GM12878 (cell line): ENCODE data around the gene UBE2F. TPM values are rescaled to one million over a fixed set of nuclear protein-coding genes. Genes with fewer than 3 reads are reported as not detected.

ENCODE experiments used
- ATAC-seq: fragments of 200-7000 bp; cut with Tn5 transposase; 3 replicates; pipeline ENCODE4 v1.9.1; 2020; ENCODE audit warnings: mild to moderate bottlenecking, moderate library complexity
- BruUV-seq: library from RNA; stranded (reverse); fragments of 400-500 nt; replicated peaks from 2 replicates; lab custom pipeline; 2021; lab: Mats Ljungman, UMichigan
- CTCF ChIA-PET: fragments of 300-600 bp; sonication (Branson Sonifier 250); formaldehyde crosslinking; extraction: SDS; loops from one replicate; lab custom pipeline; 2021; ENCODE audit warnings: inconsistent platforms; lab: Yijun Ruan, JAX
- POLR2A ChIA-PET: fragments of 350-600 bp; formaldehyde crosslinking; extraction: SDS; loops from one replicate; lab custom pipeline; 2021; ENCODE audit warnings: inconsistent platforms; lab: Charles Lee
- RAD21 ChIA-PET: fragments of 300-600 bp; sonication (Branson Sonifier 250); formaldehyde crosslinking; loops from one replicate; lab custom pipeline; 2023; ENCODE audit warnings: antibody characterized with exemption; ENCODE audit not compliant: unreplicated experiment; lab: Charles Lee
- SMC1A ChIA-PET: fragments of 300-600 bp; sonication (Branson Sonifier 250); formaldehyde crosslinking; loops from one replicate; lab custom pipeline; 2023; ENCODE audit not compliant: unreplicated experiment, uncharacterized antibody; lab: Charles Lee
- DNase-seq: peaks from one replicate; pipeline ENCODE4 v3.0.0-alpha.2; 2011; ENCODE audit warnings: low read depth, low spot score
- FAIRE-seq: peaks from 3 replicates; lab custom pipeline; 2011; peaks lifted over from hg19 to GRCh38; lab: Jason Lieb, UNC
- H2AFZ ChIP-seq: 2 replicates; pipeline ENCODE4 v1.6.0; 2011; ENCODE audit warnings: low read depth, low read length, control low read depth; ENCODE audit not compliant: control insufficient read depth
- H3K27ac ChIP-seq: 2 replicates; pipeline ENCODE4 v1.5.1; 2011; ENCODE audit warnings: control low read depth; ENCODE audit not compliant: control insufficient read depth, insufficient read depth
- H3K27me3 ChIP-seq, 2 experiments: replicated peaks in 1 of 2; 2 replicates each; pipeline versions ENCODE4 v1.6.0 to v1.6.1; 2011; ENCODE audit warnings: low read length in 1 of 2; ENCODE audit not compliant: control insufficient read depth in 2 of 2, insufficient read depth in 2 of 2
- H3K36me3 ChIP-seq, 2 experiments: 2 replicates each; pipeline ENCODE4 v1.5.1; 2011; ENCODE audit warnings: low read length in 1 of 2; ENCODE audit not compliant: control insufficient read depth in 2 of 2, insufficient read depth in 2 of 2
- H3K4me1 ChIP-seq: 2 replicates; pipeline ENCODE4 v1.6.1; 2011; ENCODE audit warnings: mild to moderate bottlenecking, low read length, moderate library complexity, mixed read lengths; ENCODE audit not compliant: control insufficient read depth, insufficient read depth
- H3K4me2 ChIP-seq: 2 replicates; pipeline ENCODE4 v1.6.0; 2011; ENCODE audit warnings: control low read depth; ENCODE audit not compliant: control insufficient read depth, insufficient read depth
- H3K4me3 ChIP-seq: fragments of 200-600 bp; sonication (generic); 2 replicates; pipeline ENCODE4 v1.5.1; 2016
- H3K79me2 ChIP-seq: 2 replicates; pipeline ENCODE4 v1.6.0; 2011; ENCODE audit warnings: low read length; ENCODE audit not compliant: control insufficient read depth, insufficient read depth
- H3K9ac ChIP-seq: 2 replicates; pipeline ENCODE4 v1.8.0; 2011; ENCODE audit warnings: low read length, control low read depth, mixed read lengths; ENCODE audit not compliant: control insufficient read depth, insufficient read depth
- H3K9me3 ChIP-seq: replicated peaks from 3 replicates; pipeline ENCODE4 v1.5.1; 2011; ENCODE audit warnings: mild to moderate bottlenecking, low read length; ENCODE audit not compliant: control insufficient read depth, insufficient read depth
- H4K20me1 ChIP-seq: 2 replicates; pipeline ENCODE4 v1.6.0; 2011; ENCODE audit not compliant: control insufficient read depth, insufficient read depth
- ESRRA ChIP-seq: IDR thresholded peaks from 2 replicates; pipeline ENCODE4 v1.6.1; 2012; ENCODE audit warnings: mild to moderate bottlenecking, low read length, improper control_type of control experiment
- GABPA ChIP-seq: IDR thresholded peaks from 2 replicates; pipeline ENCODE4 v1.6.1; 2014; ENCODE audit warnings: antibody characterized with exemption, low read depth, mild to moderate bottlenecking, inconsistent platforms
- IKZF1 ChIP-seq: fragments of 450-650 bp; conservative IDR thresholded peaks from 2 replicates; pipeline ENCODE4 v1.6.1; 2017; ENCODE audit warnings: antibody characterized with exemption, mild to moderate bottlenecking
- IRF5 ChIP-seq: fragments of 450-650 bp; IDR thresholded peaks from 2 replicates; pipeline ENCODE4 v1.6.1; 2017; ENCODE audit warnings: borderline replicate concordance
- JUND ChIP-seq: IDR thresholded peaks from 2 replicates; pipeline ENCODE4 v1.6.1; 2012; ENCODE audit warnings: low read depth, mild to moderate bottlenecking, low read length, improper control_type of control experiment, moderate library complexity
- SPI1 ChIP-seq: IDR thresholded peaks from 2 replicates; pipeline ENCODE4 v1.6.1; 2011; ENCODE audit warnings: low read depth, mild to moderate bottlenecking, low read length, moderate library complexity, borderline replicate concordance; ENCODE audit not compliant: insufficient read depth
- TBL1XR1 ChIP-seq: IDR thresholded peaks from 2 replicates; pipeline ENCODE4 v1.6.1; 2012; ENCODE audit warnings: low read depth, low read length, improper control_type of control experiment
- YY1 ChIP-seq: IDR thresholded peaks from 2 replicates; pipeline ENCODE4 v1.6.1; 2011; ENCODE audit warnings: low read depth, mild to moderate bottlenecking, low read length
- ZNF687 ChIP-seq: fragments of 450-650 bp; IDR thresholded peaks from 2 replicates; pipeline ENCODE4 v1.6.1; 2017; ENCODE audit warnings: mild to moderate bottlenecking, moderate library complexity
- WGBS: methylation state at CpG from one replicate; pipeline ENCODE4 v1.1.6; 2016; ENCODE audit warnings: low lambda C conversion rate; ENCODE audit not compliant: insufficient replicate concordance, insufficient coverage; ENCODE audit errors: missing lambda C conversion rate; 5-methylcytosine and 5-hydroxymethylcytosine counted together
- in situ Hi-C: fragments of 300-500 bp; cut with MboI; formaldehyde crosslinking; loops from 9 replicates; pipeline ENCODE4 v1.14.3; 2018; ENCODE audit warnings: mixed read lengths
- intact Hi-C: fragments of 100-400 bp; cut with micrococcal nuclease; formaldehyde crosslinking; loops from one replicate; pipeline ENCODE4 v1.14.2; 2022; ENCODE audit not compliant: unreplicated experiment
- polyA plus RNA-seq, 11 experiments: library from polyadenylated mRNA; depleted of rRNA in 4 of 11; unstranded in 6 of 11; stranded (reverse) in 5 of 11; fragments of >200 nt; fragmentation: Nextera tagmentation in 4 of 11; fragmentation: Illumina TruSeq in 1 of 11; extraction: Ambion mirVana in 4 of 11; extraction: Trizol in 1 of 11; gene quantifications; 1 replicate in 1 of 11; 2 replicates in 10 of 11; pipeline versions ENCODE4 v1.2.1 to v1.2.3, GENCODE V29; 2011 to 2016; ENCODE audit warnings: inconsistent platforms in 2 of 11, missing spikeins in 2 of 11, low read depth in 1 of 11
- total RNA-seq, 4 experiments: library from RNA; depleted of rRNA in 3 of 4; stranded (reverse); fragments of >200 nt in 3 of 4; fragmentation: Illumina TruSeq in 1 of 4; extraction: Trizol in 1 of 4; gene quantifications; 2 replicates each; pipeline versions ENCODE4 v1.2.1 to v1.2.3, GENCODE V29; 2013 to 2021
- TF ChIP-seq, protein P1 (sequence below): fragments of 450-650 bp; IDR thresholded peaks from 2 replicates; pipeline ENCODE4 v1.6.1; 2017; ENCODE audit warnings: mild to moderate bottlenecking, moderate library complexity
- TF ChIP-seq, protein P2 (sequence below): IDR thresholded peaks from 2 replicates; pipeline ENCODE4 v1.6.1; 2012; ENCODE audit warnings: low read length, inconsistent platforms

UBE2F gene
- total and polyA plus RNA-seq, 10 of the 15 experiments (the other 5 are each of a cell fraction or from before 2014, with no cell fraction given) = 12.3 to 64.4 (median 31.5) TPM

DNA sequence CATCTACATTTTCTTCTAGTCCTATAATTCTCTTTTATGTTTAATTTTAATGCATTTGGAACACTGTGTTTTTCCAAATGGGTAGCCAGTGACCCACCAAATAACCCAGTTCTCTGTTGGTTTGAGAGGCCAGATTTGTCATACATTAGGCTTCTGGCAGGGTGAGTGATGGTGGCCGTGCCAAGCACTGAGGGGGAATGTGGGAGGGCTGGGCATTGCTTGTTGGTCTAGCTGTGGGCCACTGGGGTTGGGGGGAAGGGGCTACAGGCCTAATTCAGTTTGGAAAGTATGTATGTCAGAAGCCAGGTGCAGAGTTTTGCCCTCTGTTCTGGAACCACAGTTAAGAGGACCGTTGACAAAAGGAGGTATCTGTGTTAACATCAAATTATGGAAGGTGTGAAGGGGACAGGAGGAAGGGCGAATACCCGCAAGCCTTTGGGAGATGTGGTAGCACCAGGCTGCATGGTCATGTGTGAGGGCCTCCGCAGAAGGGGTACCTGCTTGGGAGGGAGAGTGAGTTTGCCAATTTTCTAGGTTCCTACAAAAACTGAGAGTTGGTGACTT is 55.9 kb downstream of the UBE2F start (continued):
- TF ChIP-seq ZNF687 (no peak), GABPA (no peak)

DNA sequence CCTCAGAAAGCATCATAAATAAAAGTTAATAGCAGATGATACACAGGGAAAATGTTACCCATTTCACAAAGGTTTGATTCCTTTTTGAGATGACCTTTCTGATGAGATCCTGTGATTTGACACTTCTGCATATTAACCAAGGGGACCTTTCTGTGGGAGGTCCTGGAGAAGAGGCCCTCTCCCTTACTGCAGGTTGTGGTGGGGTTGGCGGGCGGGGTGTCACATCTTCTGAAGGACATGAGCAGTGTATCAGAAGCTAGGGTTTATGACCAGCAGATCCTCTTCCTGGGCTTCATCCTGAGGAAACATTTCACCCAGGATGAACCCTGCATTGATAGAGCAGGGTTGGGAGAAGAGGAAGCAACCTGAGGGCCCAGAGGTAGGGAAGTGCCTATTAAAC is 56.8 kb downstream of the UBE2F start:
- Histone ChIP-seq H3K27ac (no peak overlapping the region), H3K4me2 (no peak overlapping the region), H3K36me3 (peaks cover 0 to 7% of the 10 kb centered on the region in 2 experiments; a peak in 3 of 4 replicates), H3K9ac (no peak overlapping the region), H3K4me3 (no peak overlapping the region), H2AFZ (no peak overlapping the region), H3K27me3 (no peaks in the 10 kb centered on the region), H3K4me1 (no peaks in the 10 kb centered on the region), H3K79me2 (no peaks in the 10 kb centered on the region), H4K20me1 (no peaks in the 10 kb centered on the region), H3K9me3 (no peaks in the 10 kb centered on the region)
- FAIRE-seq (no peak), DNase-seq (no peak), ATAC-seq (no peak)
- no TSS peak for BruUV-seq
- in situ Hi-C loops (no loop called here), intact Hi-C loops (no loop called here)
- CTCF ChIA-PET = interaction anchor here (1.0 kb wide), 1 partner anchor 51 kb away, joined by 3 read pairs; no protein-coding TSS in a partner anchor
- RAD21 ChIA-PET = no interaction called here
- 100% methylated on average over 2 of the region's 2 CpGs for WGBS
- POLR2A ChIA-PET = no interaction called here
- SMC1A ChIA-PET = no interaction called here
- TF ChIP-seq IRF5 (no peak), YY1 (no peak), SPI1 (no peak), ESRRA (no peak), JUND (no peak), TBL1XR1 (no peak), IKZF1 (no peak)
- TF ChIP-seq, protein P1, sequence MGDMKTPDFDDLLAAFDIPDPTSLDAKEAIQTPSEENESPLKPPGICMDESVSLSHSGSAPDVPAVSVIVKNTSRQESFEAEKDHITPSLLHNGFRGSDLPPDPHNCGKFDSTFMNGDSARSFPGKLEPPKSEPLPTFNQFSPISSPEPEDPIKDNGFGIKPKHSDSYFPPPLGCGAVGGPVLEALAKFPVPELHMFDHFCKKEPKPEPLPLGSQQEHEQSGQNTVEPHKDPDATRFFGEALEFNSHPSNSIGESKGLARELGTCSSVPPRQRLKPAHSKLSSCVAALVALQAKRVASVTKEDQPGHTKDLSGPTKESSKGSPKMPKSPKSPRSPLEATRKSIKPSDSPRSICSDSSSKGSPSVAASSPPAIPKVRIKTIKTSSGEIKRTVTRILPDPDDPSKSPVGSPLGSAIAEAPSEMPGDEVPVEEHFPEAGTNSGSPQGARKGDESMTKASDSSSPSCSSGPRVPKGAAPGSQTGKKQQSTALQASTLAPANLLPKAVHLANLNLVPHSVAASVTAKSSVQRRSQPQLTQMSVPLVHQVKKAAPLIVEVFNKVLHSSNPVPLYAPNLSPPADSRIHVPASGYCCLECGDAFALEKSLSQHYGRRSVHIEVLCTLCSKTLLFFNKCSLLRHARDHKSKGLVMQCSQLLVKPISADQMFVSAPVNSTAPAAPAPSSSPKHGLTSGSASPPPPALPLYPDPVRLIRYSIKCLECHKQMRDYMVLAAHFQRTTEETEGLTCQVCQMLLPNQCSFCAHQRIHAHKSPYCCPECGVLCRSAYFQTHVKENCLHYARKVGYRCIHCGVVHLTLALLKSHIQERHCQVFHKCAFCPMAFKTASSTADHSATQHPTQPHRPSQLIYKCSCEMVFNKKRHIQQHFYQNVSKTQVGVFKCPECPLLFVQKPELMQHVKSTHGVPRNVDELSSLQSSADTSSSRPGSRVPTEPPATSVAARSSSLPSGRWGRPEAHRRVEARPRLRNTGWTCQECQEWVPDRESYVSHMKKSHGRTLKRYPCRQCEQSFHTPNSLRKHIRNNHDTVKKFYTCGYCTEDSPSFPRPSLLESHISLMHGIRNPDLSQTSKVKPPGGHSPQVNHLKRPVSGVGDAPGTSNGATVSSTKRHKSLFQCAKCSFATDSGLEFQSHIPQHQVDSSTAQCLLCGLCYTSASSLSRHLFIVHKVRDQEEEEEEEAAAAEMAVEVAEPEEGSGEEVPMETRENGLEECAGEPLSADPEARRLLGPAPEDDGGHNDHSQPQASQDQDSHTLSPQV = no peak
- TF ChIP-seq, protein P2, sequence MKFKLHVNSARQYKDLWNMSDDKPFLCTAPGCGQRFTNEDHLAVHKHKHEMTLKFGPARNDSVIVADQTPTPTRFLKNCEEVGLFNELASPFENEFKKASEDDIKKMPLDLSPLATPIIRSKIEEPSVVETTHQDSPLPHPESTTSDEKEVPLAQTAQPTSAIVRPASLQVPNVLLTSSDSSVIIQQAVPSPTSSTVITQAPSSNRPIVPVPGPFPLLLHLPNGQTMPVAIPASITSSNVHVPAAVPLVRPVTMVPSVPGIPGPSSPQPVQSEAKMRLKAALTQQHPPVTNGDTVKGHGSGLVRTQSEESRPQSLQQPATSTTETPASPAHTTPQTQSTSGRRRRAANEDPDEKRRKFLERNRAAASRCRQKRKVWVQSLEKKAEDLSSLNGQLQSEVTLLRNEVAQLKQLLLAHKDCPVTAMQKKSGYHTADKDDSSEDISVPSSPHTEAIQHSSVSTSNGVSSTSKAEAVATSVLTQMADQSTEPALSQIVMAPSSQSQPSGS = no peak
